OCI-LY1 (cell line): ENCODE measurements around the gene TRIM62.

ENCODE experiments used
- CTCF ChIP-seq: fragments of 200-600 bp; sonication (generic), shearing (Covaris generic); IDR thresholded peaks from 2 replicates; pipeline ENCODE4 v1.5.1; 2017; ENCODE audit warnings: mild to moderate bottlenecking, antibody characterized with exemption, low read length, moderate library complexity, mixed read lengths
- EZH2 ChIP-seq: fragments of 200-600 bp; sonication (generic), shearing (Covaris generic); IDR thresholded peaks from 2 replicates; pipeline ENCODE4 v1.8.0; 2017; ENCODE audit warnings: borderline replicate concordance, mixed run types, mild to moderate bottlenecking, antibody characterized with exemption, low read length, moderate library complexity, mixed read lengths

- no peak for TF ChIP-seq CTCF
- TF ChIP-seq EZH2, result no peak
Measured at GRCh38 chr1:33206340-33206739, 24.5 kb upstream of the TRIM62 start.
